ENCODE measurements around the gene GADL1.

The GADL1 gene

DNA sequence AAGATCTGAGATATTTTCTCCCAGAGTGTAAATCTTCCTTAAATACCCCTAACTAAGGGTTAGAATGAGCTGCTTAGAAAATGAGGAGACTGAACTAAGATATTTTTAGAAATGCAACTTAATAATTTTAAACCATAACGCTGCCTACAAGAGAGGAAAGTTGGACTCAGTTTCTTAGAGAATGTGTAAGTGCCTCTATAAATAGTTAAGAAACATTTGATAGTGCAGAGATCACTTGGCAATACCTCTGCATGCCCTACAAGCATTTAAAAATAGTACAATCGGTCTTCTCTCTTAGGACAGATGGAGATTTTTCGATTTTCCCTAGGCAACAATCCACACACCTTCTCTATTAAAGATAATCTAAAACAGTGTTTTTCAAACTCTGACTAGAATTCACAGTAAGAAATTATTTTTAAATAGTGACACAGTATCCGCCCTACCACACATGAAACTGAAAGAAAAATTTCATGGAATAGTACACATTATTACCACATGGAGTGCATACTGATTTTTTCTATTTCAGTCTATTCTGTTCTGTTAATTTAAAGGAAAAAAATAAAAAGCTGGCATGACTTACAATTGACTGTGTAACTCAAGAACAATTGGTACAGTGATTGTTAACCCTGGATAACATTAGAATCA is 83.2 kb downstream of the GADL1 start:
- DNase-seq (ENCODE audit: low read depth, low spot score), result no peak

DNA sequence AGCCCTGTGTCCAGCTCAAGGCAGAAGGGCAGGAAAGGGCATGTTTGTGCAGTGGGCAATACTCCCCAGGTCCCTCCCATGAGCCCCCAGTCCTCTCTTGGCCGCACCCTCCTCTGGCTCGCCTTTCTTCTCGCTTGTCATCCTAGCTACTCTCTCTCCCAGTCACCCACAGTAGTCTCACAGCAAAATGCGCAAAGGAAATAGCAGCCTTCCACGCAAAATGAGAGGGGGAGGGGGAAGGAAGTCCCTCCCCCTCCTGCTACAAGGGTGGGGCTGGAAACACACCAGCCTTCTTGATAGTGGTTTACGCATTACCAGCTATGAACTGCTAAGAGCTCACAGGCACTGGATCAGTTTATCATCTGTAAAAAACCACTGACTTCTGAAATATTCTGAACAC is 83.8 kb downstream of the GADL1 start:
- no peak for DNase-seq (ENCODE audit: low read depth, low spot score)

DNA sequence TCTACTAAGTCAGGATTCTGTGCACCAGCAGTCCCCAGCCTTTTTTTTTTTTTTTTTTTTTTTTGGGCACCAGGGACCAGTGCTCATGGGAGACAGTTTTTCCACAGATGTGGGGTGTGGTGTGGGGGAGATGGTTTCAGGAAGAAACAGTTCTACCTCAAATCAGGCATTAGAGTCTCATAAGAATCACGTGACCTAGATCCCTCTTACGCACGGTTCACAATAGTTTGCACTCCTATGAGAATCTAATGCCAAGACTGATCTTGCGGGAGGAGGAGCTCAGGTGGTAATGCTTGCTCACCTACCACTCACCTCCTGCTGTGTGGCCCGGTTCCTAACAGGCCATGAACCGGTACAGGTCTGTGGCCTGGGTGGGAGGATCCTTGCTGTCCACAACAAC is 88.8 kb downstream of the GADL1 start:
- DNase-seq (ENCODE audit: low read depth, low spot score), result no peak

DNA sequence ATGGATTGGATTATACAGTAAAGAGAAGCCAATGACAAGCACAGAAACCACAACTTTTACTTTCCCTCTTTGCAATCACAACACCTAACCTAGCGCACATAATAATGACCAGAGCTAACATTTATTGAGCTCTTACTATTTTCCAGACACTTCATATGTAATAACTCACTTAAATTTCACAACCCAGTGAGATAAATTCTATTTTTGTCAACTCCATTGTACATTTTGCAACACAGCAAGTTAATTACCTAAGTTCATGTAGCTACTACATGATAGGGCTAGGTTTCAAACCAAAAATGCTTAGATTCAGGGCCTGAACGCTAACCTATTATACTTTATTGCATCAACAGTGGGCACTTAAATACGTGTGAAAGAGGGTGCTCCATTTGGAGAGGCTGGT is 89.5 kb downstream of the GADL1 start:
- no peak for DNase-seq (ENCODE audit: low read depth, low spot score)

DNA sequence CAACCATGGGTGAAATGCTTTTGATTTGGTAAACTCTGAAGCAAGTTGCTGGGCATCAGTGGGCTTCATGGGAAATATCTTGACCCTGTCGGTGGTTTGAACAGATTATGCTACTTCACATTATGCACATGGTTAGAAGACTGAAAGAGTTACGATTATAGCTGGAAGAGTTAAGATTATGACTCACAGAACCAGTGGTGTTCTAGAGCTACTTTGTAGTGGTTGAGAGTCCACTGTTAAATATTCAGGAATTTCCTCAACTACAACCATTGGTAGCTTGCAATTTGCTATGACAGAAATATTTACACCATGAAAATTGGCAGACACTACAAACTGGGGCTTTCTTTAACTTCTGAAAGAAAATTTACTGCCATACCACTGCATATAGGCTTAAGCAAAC is 99.3 kb downstream of the GADL1 start:
- peak; percentile 85 for DNase-seq (ENCODE audit: low read depth, low spot score)

DNA sequence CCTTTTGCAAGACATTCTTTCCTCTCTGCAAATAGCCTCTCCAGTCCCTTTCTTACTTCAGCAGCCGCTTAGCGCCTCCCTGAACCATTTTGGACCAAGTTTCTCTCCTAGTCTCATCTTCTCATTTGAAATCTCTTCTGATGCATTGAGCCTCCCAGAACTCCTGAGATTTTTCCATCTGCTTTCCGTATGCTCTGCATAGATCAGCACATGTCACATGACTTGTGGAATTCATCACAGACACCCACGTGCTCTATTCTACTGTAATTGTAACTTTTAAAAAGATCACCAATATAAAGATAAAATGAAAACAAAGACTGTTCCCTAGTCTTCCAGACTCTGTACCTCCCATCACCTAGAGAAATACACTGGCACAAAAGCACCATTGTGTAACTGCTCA is 100.7 kb downstream of the GADL1 start:
- no peak for DNase-seq (ENCODE audit: low read depth, low spot score)

DNA sequence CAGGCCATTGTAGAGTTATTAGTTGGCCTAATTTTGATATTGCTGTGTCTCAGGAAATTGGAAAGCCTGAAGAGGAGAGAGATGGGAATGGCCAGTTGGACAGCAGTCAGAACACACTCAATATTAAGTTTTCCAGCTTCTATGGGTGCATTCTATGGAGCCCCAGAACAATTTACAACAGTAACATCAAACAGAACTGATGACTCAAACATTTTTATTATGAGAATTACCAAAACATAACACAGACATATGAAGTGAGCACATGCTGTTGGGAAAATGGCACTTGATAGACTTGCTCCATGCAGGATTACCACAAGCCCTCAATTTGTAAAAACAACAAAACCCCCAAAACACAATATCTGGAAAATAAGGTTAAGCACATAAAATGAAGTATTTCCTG is 104.3 kb downstream of the GADL1 start:
- DNase-seq (ENCODE audit: low read depth, low spot score), result no peak

DNA sequence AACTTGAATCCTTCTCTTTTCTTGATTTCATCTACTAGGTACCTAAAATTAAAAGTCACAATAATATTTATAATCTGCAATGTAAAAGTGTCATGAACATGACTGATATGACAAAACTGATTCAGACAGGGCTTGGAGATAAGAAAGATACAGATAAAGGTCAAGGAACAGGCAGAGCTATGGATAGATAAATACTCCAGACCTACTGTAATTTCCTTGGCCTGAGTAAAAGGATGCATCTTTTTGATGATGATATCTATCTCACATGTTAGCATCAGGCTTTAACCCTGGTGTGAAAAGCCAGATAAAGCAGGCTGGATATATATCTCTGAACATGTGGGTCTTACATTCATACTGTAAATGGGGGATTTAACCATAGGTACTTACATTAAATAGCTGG is 108.1 kb downstream of the GADL1 start:
- DNase-seq (ENCODE audit: low read depth, low spot score), result no peak

DNA sequence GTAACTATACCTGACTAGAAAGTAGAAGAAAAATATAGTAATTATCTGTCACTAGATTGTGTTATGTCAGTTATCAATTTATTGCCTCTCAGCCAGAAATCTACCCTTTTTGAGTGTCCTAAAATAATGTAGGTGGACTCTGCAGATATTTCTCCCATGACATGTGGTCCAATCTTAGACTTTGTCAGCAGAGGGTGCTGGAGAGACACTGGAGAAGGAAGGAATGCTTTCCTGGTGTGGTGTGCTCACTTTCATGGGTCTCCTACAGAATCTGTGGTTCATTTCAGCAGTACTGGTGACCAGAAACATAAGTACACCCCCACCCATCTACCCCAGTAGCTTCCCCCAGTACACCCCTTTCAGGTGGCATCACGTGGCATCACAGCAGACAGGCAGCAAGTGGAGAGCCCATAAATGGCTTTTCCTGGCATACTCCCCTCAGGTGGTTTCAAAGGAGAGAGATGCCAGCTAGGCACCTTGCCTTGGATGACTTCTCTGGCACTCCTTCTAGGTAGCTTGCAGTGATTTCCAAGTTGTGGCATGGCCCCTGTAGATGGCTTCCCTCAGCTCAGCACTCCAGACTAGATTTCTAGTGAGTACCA is 114.7 kb downstream of the GADL1 start:
- DNase-seq (ENCODE audit: low read depth, low spot score), result no peak

DNA sequence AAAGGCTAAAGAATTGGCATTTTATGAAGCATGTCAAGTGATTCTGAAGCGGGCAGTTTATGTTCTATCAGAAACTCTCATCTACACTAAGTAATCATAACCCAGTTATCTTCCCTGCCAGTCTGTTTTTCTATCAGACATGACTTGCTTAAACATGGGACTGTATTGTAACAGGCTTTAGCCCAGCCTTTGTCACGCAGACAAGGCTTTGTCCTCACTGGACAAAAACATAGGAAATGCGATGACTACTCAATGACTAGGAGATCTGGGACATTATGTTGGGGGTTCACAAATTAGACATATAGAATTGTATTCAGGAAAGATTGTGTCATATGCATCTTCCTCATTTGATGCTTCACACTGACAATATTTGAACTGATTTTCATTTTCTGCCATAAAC is 115.5 kb downstream of the GADL1 start:
- DNase-seq (ENCODE audit: low read depth, low spot score), result no peak

DNA sequence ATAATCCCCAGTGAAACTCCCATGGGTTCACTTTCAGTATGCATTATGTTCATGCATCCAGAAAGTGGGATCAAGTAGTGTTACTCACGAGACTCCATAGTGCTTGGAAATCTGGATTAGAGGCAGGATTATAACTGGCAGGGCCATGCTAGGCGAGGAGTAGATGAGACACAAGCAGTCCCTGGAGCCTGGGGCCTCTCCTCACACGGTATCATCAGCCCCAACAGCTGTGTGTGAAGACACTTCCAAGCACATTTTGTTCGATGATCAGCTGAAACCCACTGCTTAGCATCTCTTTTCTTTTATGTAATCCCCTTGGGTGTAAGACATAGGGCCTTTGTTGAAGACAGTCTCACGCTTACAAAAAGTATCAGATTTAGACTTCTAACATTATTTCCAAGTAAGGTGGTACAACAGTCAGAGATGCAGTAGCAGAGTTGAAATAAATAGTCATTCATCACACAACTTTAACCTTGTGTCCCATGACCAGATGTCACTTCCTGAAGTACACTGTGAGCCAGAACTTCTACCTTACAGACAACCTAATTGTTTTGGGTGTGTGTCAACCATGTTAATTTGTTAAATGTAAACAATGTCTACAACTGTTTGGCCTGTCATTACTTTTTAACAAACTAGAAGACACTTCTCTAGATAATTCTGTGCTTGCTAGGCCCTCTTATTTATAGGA is 116.9 kb downstream of the GADL1 start:
- no peak for DNase-seq (ENCODE audit: low read depth, low spot score)

DNA sequence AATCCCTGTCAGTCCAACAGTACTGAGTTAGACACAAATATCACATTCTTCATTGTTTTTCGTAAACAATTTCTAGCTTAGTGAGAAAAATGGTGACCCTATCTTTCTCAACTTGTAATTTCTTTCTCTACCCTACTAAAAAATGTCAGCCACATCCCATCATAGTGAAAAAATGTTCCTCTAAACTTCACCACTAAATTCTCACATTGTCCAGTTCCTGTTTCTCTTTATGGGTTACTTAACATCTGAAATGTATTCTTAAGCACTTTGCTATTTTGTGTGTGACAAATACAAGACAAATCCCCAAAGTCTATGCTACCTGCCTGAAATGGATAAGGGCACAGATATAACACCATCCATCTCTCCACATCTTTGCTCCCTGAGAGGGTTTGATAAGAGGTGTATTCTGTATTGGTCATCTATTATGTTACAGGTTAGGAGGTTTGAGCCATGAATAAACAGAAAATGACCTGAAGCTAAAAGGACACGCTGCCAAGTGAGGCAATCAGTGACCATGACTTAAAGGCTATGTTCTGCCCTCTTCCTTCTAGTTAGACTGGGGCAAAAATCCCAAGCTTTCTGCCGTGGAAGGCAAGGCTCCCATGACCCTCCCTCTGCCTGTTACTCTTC is 118.2 kb downstream of the GADL1 start:
- DNase-seq (ENCODE audit: low read depth, low spot score), result no peak

DNA sequence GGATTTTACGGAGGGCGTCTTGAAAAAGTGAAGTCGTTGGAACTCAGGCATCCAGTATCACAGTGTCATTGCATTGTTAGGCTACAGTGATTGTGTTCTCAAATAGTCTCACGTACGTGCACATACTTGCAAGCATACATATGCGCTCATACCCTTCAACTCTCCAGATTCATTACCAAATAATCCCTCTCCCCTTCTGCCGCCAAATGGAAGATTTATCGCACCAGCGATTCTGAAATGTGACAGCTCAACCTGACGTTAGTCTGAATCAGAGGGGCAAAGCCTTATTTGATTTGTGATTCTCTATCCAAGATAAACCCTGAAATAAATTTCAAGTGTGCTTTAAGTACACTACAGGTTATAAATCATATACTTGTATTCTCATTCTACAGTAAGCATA is 119.4 kb downstream of the GADL1 start:
- peak; percentile 52 for DNase-seq (ENCODE audit: low read depth, low spot score)

DNA sequence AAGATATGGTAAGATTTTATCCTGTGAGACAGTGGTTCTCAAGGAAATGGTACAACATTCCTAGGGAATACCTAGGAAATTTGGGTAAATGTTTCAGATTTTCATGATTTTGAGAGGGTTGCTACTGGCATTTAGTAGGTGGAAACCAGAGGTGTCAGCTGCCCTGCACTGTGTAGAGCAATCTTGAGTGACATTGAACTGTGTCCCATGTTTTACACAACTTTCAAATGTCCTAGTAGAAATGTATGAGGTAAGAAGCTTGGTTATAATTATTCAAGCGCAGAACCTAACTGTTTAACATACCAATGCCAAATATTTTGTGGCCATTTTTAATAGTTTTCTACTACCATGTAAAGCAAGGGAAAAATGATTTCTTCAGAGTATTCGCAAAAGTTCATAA is 120.4 kb downstream of the GADL1 start:
- no peak for DNase-seq (ENCODE audit: low read depth, low spot score)

DNA sequence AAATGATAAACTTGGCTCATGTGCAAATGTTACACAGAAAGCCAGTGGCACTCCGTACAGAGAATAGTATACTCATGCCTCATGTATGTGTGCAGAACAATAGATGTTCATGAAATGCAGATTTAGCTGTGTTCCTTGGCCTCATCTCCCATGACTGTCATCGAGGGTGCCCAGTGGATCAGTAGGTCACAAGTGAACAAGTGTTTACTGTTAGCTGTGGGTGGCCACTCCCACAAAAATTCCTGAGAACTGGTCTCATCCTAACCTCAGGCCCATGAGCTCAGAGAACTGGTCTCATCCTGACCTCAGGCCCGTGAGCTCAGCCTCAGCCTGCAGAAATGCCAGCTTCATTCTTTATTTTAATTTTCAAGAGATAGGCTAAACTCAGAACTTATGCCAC is 124.1 kb downstream of the GADL1 start:
- DNase-seq (ENCODE audit: low read depth, low spot score), result peak; percentile 86

DNA sequence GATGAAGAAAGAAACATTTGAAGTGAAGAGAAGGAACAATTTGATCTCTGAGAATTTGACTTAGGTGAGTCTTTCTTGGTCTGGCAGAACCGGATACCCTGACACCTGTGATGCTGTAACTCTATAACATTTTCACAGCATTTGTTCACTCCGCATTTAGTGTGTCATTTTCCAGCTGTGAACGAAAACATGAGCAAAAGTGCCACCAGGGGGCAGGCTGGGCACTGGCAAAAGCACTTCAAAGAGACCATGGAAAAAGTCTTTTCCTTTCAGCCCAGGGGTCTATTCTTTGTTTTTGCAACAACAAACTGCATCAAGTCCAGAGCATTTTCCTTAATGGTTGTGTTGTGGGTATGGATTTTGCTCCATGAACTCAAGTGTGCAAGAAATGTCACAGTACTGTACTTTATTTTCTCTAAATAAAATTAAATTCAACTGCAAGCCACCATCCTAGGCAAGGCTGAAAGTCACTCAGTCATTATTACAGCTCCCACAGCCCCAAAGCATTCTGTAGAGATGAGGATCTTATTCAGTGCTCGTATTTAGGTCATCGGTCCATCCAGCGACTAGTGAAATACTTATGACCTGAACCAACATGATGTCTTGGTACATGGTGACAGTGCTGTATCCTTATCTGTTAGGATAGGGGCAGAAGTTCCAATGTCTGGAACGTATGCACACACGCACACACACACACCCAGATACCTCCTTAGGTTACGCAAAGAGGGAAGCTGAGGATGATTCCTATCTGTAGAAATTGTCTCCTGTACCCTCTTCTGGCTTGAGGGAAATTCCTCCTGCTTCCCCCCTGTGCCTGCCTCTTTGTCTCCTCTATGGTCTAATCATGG is 125.5 kb downstream of the GADL1 start:
- DNase-seq (ENCODE audit: low read depth, low spot score), result peak; percentile 85

DNA sequence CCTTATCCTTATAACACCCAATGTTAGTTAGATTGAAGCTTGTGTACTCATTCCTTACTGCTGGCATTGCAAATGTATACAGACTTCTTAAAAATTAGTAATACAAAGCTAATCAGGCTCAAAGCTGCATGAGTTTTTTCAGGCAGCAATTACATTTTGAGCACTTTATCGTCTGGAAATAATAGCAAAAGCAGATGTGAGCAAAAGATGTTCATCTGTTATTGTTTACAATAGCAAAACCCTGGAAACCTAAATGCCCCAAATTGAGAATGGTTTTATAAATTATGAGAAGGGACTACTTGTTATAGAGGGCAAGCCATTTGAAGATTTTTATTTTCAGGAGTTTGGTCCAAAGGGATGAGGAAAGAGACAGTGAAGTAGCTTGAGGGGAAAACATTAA is 126.4 kb downstream of the GADL1 start:
- DNase-seq (ENCODE audit: low read depth, low spot score), result no peak

DNA sequence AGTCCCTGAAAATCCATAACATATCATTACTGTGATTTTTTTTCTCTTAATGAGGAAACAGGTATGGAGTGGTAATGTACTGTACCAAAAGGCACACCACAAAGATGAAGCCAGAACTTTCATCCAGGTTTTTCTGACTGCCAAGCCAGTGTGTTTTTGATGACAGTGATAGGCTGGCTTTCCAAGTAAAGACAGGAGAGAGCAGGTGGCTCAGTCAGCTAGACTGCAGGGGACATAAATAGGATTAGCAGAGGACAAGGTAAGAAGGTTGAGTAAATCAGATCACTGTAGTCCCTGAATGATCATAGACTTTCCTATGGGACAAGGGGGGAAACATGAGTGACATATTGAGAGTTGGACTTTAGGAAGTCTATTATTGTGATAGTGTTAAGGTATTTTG is 127.9 kb downstream of the GADL1 start:
- no peak for DNase-seq (ENCODE audit: low read depth, low spot score)

DNA sequence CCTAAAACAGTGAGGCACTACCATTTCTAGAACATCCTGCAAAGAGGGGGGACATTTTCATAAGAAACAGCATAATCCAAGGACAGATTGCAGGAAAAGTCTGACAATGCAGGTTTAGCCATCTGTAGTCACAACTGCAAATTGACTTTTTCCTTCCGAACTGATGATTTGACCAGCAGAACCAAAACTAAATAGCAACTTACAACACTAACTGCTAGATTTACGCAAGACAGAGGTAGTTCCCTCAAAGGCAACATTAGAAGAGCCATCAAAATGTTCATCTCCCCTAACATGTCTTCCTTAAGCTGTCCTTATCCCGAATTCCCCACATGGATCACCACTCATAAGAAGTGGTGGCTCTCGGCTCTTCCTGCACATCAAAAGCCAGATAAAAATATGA is 129.6 kb downstream of the GADL1 start:
- no peak for DNase-seq (ENCODE audit: low read depth, low spot score)

DNA sequence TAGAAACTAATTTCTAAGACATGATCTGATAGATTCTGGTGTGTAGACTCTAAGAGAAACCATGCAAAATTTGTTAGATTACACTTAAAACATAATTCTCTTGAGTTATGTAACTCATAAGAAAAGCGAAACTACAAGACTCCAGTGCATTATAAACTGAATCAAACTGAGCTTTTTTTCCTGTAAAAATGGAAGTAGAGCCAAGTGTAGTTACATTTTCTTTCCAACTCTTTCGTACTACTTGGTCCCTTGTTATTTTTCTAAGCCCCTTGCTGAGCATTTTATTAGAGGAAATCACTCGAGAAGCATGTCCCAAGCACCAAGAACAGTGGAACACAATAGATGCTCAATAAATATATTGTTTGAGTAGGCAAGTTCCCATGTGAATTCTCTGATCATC is 130.2 kb downstream of the GADL1 start:
- DNase-seq (ENCODE audit: low read depth, low spot score), result no peak

DNA sequence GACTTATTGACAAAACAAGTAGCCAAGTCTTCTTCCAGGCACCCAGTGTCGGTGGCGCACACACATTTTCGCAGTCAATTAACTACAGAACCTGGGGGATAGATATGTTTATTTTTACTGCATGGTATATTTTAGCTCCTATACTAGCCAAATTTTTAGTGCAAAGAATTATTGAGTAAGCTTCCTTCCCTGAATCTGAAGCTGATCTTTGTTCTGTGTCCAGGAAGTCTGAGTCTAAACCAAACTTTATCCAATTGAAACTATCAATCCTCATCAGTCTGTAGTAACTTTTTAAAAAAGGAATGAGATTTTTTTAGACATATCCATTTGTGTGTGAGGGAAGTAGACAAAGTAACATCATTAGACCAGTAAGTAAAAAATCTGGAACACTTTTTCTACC is 133.1 kb downstream of the GADL1 start:
- no peak for DNase-seq (ENCODE audit: low read depth, low spot score)

DNA sequence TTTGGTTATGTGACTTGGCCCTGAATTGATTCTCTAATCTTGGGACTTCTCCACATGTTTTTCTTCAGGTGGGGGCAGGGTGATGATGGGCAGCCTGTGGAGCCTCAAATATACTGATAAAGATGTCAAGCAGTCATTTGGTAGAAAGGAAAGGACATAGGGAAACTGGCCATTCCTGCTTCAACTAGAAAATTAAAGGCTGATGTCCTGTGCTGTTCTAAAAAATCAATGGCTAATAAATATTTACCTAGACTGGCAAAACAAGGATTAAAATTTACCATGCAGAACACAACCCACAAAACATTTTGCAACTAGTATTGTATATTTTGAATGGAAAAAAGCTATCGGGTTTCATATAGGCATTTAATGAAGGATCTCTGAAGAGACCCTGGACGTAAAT is 133.7 kb downstream of the GADL1 start:
- DNase-seq (ENCODE audit: low read depth, low spot score), result no peak
